ENCODE measurements around the gene OCA2. TPM values are rescaled to one million over a fixed set of nuclear protein-coding genes. Genes with fewer than 3 reads are reported as not detected.

OCA2 gene
- total RNA-seq, 2 donors from 2014 or later = 0.10 to 0.82 TPM

GRCh38 chr15:27762471-27762870 is 336.6 kb downstream of the OCA2 start:
- Histone ChIP-seq H3K27me3 (no peaks in the 10 kb centered on the region), H3K36me3 (no peaks in the 10 kb centered on the region), H3K4me1 (no peaks in the 10 kb centered on the region), H3K27ac (no peak overlapping the region), H3K9me3 (no peaks in the 10 kb centered on the region), H3K4me3 (no peak overlapping the region), H3K9ac (ENCODE audit: low read depth in 2 of 2, low read length in 2 of 2) (no peak overlapping the region)
- intact Hi-C loops (cut with DNase I) = no loop called here
- no peak for TF ChIP-seq CTCF (IDR thresholded peaks at IDR 0.05)
- DNase-seq = no peak

GRCh38 chr15:27757052-27757451 is 342.1 kb downstream of the OCA2 start:
- H3K27ac ChIP-seq = no peak overlapping the region
- H3K4me1 ChIP-seq = no peaks in the 10 kb centered on the region
- intact Hi-C loops (cut with DNase I) = no loop called here
- no peak for TF ChIP-seq CTCF (IDR thresholded peaks at IDR 0.05)
- no peak for DNase-seq
- no peaks in the 10 kb centered on the region for H3K27me3 ChIP-seq
- no peak overlapping the region for H3K4me3 ChIP-seq
- H3K36me3 ChIP-seq = no peaks in the 10 kb centered on the region
- no peak overlapping the region for H3K9ac ChIP-seq (ENCODE audit: low read depth in 2 of 2, low read length in 2 of 2)
- H3K9me3 ChIP-seq = no peaks in the 10 kb centered on the region

- no peak for TF ChIP-seq CTCF (IDR thresholded peaks at IDR 0.05)
- H3K27me3 ChIP-seq = no peaks in the 10 kb centered on the region
- H3K4me3 ChIP-seq = no peak overlapping the region
- H3K4me1 ChIP-seq = no peaks in the 10 kb centered on the region
- H3K36me3 ChIP-seq = no peaks in the 10 kb centered on the region
- no peaks in the 10 kb centered on the region for H3K9me3 ChIP-seq
- intact Hi-C loops (cut with DNase I) = no loop called here
- no peak overlapping the region for H3K9ac ChIP-seq (ENCODE audit: low read depth in 2 of 2, low read length in 2 of 2)
- no peak for DNase-seq
- no peak overlapping the region for H3K27ac ChIP-seq
Measured at GRCh38 chr15:27752691-27753090, 346.4 kb downstream of the OCA2 start.

- intact Hi-C loops (cut with DNase I) = no loop called here
- Histone ChIP-seq H3K9me3 (no peaks in the 10 kb centered on the region), H3K36me3 (no peaks in the 10 kb centered on the region), H3K4me1 (no peaks in the 10 kb centered on the region), H3K27me3 (no peaks in the 10 kb centered on the region), H3K27ac (no peak overlapping the region), H3K9ac (ENCODE audit: low read depth in 2 of 2, low read length in 2 of 2) (no peak overlapping the region), H3K4me3 (no peak overlapping the region)
- TF ChIP-seq CTCF (IDR thresholded peaks at IDR 0.05) = no peak
- no peak for DNase-seq
Measured at GRCh38 chr15:27747997-27748396, 351.1 kb downstream of the OCA2 start.

GRCh38 chr15:27746401-27746955 is 352.6 kb downstream of the OCA2 start:
- H3K27me3 ChIP-seq = no peaks in the 10 kb centered on the region
- no peaks in the 10 kb centered on the region for H3K36me3 ChIP-seq
- H3K27ac ChIP-seq = no peak overlapping the region
- intact Hi-C loops (cut with DNase I) = no loop called here
- no peaks in the 10 kb centered on the region for H3K9me3 ChIP-seq
- H3K9ac ChIP-seq (ENCODE audit: low read depth in 2 of 2, low read length in 2 of 2) = no peak overlapping the region
- H3K4me1 ChIP-seq = no peaks in the 10 kb centered on the region
- no peak overlapping the region for H3K4me3 ChIP-seq
- no peak for DNase-seq
- TF ChIP-seq CTCF (IDR thresholded peaks at IDR 0.05) = no peak

Data from colonic mucosa (tissue), 4 donors.